Panc1 (cell line): ENCODE results near the gene SRC. TPM values are rescaled to one million over a fixed set of nuclear protein-coding genes. Genes with fewer than 3 reads are reported as not detected.
A peak's percentile ranks its signal among the peaks of the same experiment; 100 is the strongest.

Experiments
- ATAC-seq: fragments of 200-7000 bp; cut with Tn5 transposase; 2 replicates; pipeline ENCODE4 v1.9.1; 2020; ENCODE audit warnings: mild to moderate bottlenecking, moderate library complexity
- BruUV-seq: library from RNA; stranded (reverse); fragments of 400-500 nt; replicated peaks from 2 replicates; lab custom pipeline; 2021; lab: Mats Ljungman, UMichigan
- CTCF ChIA-PET: fragments of 300-600 bp; sonication (Branson Sonifier 250); formaldehyde crosslinking; loops from one replicate; lab custom pipeline; 2022; ENCODE audit warnings: antibody characterized with exemption; lab: Charles Lee
- POLR2A ChIA-PET: fragments of 300-600 bp; sonication (Branson Sonifier 250); formaldehyde crosslinking; loops from one replicate; lab custom pipeline; 2022; ENCODE audit warnings: antibody characterized with exemption; lab: Charles Lee
- DNase-seq: peaks from one replicate; pipeline ENCODE4 v3.0.0-alpha.2; 2010; ENCODE audit warnings: low read depth, low spot score
- H3K27ac ChIP-seq: 2 replicates; pipeline ENCODE4 v1.5.1; 2011; ENCODE audit warnings: mild to moderate bottlenecking, low read length, inconsistent platforms
- H3K27me3 ChIP-seq: fragments of 200-500 bp; sonication (Bioruptor generic); 2 replicates; pipeline ENCODE4 v1.6.0; 2014; ENCODE audit warnings: low read length, inconsistent platforms; ENCODE audit not compliant: control insufficient read depth, insufficient read depth
- H3K36me3 ChIP-seq: fragments of 200-500 bp; sonication (Bioruptor generic); 2 replicates; pipeline ENCODE4 v1.5.1; 2014; ENCODE audit warnings: inconsistent platforms, mild to moderate bottlenecking, low read length, moderate library complexity; ENCODE audit not compliant: control insufficient read depth, insufficient read depth
- H3K4me1 ChIP-seq: 2 replicates; pipeline ENCODE4 v1.5.1; 2011; ENCODE audit warnings: inconsistent platforms, mild to moderate bottlenecking, low read length, moderate library complexity; ENCODE audit not compliant: control insufficient read depth, insufficient read depth
- H3K4me3 ChIP-seq, 2 experiments: 2 replicates each; pipeline ENCODE4 v1.5.1; 2011 to 2012; ENCODE audit warnings: low read depth in 2 of 2, low read length in 2 of 2, mild to moderate bottlenecking in 2 of 2, inconsistent platforms in 1 of 2, moderate library complexity in 1 of 2
- H3K9me3 ChIP-seq: fragments of 200-500 bp; sonication (Bioruptor generic); 2 replicates; pipeline ENCODE4 v1.5.1; 2014; ENCODE audit warnings: low read depth, mild to moderate bottlenecking, inconsistent platforms, low read length, moderate library complexity; ENCODE audit not compliant: control insufficient read depth, insufficient read depth
- POLR2AphosphoS5 ChIP-seq: IDR thresholded peaks from 2 replicates; pipeline ENCODE4 v1.6.1; 2012; ENCODE audit warnings: mild to moderate bottlenecking, low read depth, low read length, moderate library complexity
- SIN3A ChIP-seq: IDR thresholded peaks from 2 replicates; pipeline ENCODE4 v1.6.1; 2012; ENCODE audit warnings: low read depth, mild to moderate bottlenecking, low read length, moderate library complexity, borderline replicate concordance; ENCODE audit not compliant: insufficient read depth
- TCF7L2 ChIP-seq: IDR thresholded peaks from 2 replicates; pipeline ENCODE4 v1.6.1; 2011; ENCODE audit warnings: mild to moderate bottlenecking, low read depth, low read length, inconsistent platforms
- in situ Hi-C: cut with HindIII; loops from 2 replicates; pipeline ENCODE4 v1.10.0; 2016; ENCODE audit warnings: low sequenced_read_pairs, low pct_unique_long_range_greater_than_20kb
- intact Hi-C: fragments of 100-400 bp; cut with micrococcal nuclease; formaldehyde crosslinking; loops from one replicate; pipeline ENCODE4 v1.10.0; 2022; ENCODE audit not compliant: unreplicated experiment
- total RNA-seq: library from RNA; stranded (reverse); gene quantifications from one replicate; pipeline ENCODE4 v1.2.1, GENCODE V29; 2021; ENCODE audit not compliant: unreplicated experiment
- TF ChIP-seq, protein P1 (sequence below), 2 experiments: IDR thresholded peaks; 2 replicates each; pipeline ENCODE4 v1.6.1; 2011 to 2012; ENCODE audit warnings: low read depth in 2 of 2, control low read depth in 1 of 2, low read length in 1 of 2, mild to moderate bottlenecking in 1 of 2, moderate library complexity in 1 of 2; ENCODE audit not compliant: insufficient read depth in 1 of 2
- TF ChIP-seq, protein P2 (sequence below): fragments of 450-650 bp; IDR thresholded peaks from 2 replicates; pipeline ENCODE4 v1.5.1; 2017; ENCODE audit warnings: mild to moderate bottlenecking

SRC gene
- total RNA-seq, 1 experiment from 2014 or later = 24.9 TPM

DNA sequence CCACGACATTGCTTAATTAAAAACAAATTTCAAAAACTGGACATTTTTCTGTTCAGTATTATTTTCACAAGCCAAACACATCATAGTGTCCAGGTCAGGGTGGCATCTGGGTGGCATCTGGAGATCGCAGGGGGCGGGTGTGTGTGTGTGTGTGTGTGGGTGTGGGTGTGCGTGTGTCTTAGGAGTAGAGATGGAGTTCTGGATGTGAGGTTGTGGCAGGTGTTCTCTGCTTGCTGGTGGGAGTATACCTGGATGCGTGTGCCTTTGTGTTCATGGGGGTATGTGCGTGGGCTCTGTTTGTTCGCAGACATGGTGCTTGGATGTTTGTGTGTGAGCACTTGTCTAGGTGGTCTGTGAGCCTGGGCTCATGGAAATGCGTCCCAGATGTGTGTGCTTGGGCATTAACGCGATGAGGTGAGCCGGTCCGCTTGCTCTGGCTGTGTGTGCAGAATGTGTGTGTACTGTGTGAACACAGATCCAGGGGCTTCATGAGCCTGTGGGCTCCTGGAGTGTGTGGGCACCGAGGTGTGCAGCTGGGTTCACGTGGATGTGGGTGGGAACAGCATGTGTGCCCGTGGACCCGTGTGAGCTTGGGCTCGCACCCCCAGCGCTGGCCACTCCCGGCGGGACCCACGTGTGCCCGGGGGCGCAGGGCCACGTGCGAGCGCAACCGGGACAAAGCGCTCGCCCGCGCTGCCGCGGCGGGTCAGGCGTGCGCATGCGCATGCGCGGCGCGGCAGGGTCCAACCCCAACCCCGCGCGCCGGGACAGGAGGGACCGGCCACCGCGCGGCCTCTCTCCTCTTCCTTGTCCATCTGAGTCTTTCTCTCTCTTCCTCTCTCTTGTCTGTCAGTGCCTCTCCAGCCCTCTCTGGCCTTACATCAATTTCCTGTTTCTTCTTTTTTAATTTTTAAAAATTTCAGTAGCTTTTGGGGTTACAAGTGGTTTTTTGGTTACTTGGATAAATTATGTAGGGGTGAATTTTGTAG is 60.4 kb downstream of the SRC start:
- ChIA-PET POLR2A (interaction anchor here (0.6 kb wide), 2 partner anchors 15 to 230 kb away, joined by 3 to 4 read pairs; no protein-coding TSS in a partner anchor), CTCF (no interaction called here)
- Histone ChIP-seq H3K36me3 (no peaks in the 10 kb centered on the region), H3K9me3 (no peaks in the 10 kb centered on the region), H3K27ac (peak overlapping the region; percentile 74), H3K4me3 (peak overlapping the region; percentile 40 to 63), H3K27me3 (no peaks in the 10 kb centered on the region), H3K4me1 (peaks cover 7% of the 10 kb centered on the region)
- intact Hi-C loops = loop anchor here (5.0 kb wide), 1 partner anchor 121 kb away; the partner anchor contains the start of gene BLCAP
- TF ChIP-seq POLR2AphosphoS5 = peak; percentile 62; the same call in 1 of the 2 replicates
- TF ChIP-seq, protein P1, sequence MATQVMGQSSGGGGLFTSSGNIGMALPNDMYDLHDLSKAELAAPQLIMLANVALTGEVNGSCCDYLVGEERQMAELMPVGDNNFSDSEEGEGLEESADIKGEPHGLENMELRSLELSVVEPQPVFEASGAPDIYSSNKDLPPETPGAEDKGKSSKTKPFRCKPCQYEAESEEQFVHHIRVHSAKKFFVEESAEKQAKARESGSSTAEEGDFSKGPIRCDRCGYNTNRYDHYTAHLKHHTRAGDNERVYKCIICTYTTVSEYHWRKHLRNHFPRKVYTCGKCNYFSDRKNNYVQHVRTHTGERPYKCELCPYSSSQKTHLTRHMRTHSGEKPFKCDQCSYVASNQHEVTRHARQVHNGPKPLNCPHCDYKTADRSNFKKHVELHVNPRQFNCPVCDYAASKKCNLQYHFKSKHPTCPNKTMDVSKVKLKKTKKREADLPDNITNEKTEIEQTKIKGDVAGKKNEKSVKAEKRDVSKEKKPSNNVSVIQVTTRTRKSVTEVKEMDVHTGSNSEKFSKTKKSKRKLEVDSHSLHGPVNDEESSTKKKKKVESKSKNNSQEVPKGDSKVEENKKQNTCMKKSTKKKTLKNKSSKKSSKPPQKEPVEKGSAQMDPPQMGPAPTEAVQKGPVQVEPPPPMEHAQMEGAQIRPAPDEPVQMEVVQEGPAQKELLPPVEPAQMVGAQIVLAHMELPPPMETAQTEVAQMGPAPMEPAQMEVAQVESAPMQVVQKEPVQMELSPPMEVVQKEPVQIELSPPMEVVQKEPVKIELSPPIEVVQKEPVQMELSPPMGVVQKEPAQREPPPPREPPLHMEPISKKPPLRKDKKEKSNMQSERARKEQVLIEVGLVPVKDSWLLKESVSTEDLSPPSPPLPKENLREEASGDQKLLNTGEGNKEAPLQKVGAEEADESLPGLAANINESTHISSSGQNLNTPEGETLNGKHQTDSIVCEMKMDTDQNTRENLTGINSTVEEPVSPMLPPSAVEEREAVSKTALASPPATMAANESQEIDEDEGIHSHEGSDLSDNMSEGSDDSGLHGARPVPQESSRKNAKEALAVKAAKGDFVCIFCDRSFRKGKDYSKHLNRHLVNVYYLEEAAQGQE (IDR thresholded peaks at IDR 0.05; ENCODE audit: insufficient read depth in 1 of 2, low read depth in 2 of 2, low read length in 1 of 2) = no peak
- no peak for DNase-seq
- BruUV-seq = no TSS peak
- peak; percentile 88 for ATAC-seq
- in situ Hi-C loops = no loop called here

DNA sequence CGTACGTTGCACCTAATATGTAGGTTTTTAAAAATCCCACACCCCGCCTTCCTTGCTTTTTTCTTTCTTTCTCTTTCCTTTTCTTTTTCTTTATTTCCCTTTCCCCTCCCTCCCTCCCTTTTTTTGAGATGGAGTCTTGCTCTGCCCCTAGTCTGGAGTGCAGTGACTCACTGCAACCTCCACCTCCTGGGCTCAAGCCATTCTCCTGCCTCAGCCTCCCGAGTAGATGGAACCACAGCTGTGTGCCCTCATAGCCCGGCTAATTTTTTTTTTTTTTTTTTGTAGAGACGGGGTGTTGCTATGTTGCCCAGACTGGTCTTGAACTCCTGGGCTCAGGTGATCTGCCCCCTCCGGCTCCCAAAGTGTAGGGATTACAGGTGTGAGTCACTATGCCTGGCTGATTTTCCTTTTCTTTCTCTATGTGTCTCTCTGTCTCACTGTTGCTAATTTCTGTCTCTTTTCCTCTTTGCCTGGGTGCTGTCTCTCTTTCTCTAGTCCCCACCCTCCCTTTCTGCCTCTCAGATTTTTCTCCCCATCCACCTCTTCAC is 61.2 kb downstream of the SRC start:
- Histone ChIP-seq H3K9me3 (no peaks in the 10 kb centered on the region), H3K4me3 (peak overlapping the region; percentile 40 to 63; a peak in 2 of 4 replicates), H3K27me3 (no peaks in the 10 kb centered on the region), H3K4me1 (peaks cover 10% of the 10 kb centered on the region), H3K27ac (peak overlapping the region; percentile 62), H3K36me3 (no peaks in the 10 kb centered on the region)
- in situ Hi-C loops (no loop called here), intact Hi-C loops (loop anchor here (5.0 kb wide), 1 partner anchor 120 kb away; the partner anchor contains the start of gene BLCAP)
- TF ChIP-seq, protein P2, sequence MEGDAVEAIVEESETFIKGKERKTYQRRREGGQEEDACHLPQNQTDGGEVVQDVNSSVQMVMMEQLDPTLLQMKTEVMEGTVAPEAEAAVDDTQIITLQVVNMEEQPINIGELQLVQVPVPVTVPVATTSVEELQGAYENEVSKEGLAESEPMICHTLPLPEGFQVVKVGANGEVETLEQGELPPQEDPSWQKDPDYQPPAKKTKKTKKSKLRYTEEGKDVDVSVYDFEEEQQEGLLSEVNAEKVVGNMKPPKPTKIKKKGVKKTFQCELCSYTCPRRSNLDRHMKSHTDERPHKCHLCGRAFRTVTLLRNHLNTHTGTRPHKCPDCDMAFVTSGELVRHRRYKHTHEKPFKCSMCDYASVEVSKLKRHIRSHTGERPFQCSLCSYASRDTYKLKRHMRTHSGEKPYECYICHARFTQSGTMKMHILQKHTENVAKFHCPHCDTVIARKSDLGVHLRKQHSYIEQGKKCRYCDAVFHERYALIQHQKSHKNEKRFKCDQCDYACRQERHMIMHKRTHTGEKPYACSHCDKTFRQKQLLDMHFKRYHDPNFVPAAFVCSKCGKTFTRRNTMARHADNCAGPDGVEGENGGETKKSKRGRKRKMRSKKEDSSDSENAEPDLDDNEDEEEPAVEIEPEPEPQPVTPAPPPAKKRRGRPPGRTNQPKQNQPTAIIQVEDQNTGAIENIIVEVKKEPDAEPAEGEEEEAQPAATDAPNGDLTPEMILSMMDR = no peak
- TF ChIP-seq SIN3A (no peak), TCF7L2 (no peak), POLR2AphosphoS5 (no peak)
- TF ChIP-seq, protein P1 (IDR thresholded peaks at IDR 0.05; ENCODE audit: insufficient read depth in 1 of 2, low read depth in 2 of 2, low read length in 1 of 2) = no peak
- no peak for ATAC-seq
- CTCF ChIA-PET = interaction anchor here (0.7 kb wide), 1 partner anchor 453 kb away, joined by 3 read pairs; no protein-coding TSS in a partner anchor
- POLR2A ChIA-PET = interaction anchor here (0.6 kb wide), 1 partner anchor 230 kb away, joined by 4 read pairs; no protein-coding TSS in a partner anchor
- no TSS peak for BruUV-seq
- DNase-seq = no peak
